Upper lobe of right lung (tissue), 1 donor: ENCODE results near the gene MEPE. TPM values are rescaled to one million over a fixed set of nuclear protein-coding genes. Genes with fewer than 3 reads are reported as not detected.

Source experiments
- ATAC-seq: fragments of 200-7000 bp; cut with Tn5 transposase; one replicate; pipeline ENCODE4 v1.9.1; 2020; ENCODE audit warnings: mild to moderate bottlenecking, moderate library complexity
- DNase-seq: peaks from one replicate; pipeline ENCODE4 v3.0.0-alpha.2; 2020
- H3K27ac ChIP-seq: fragments of 200-600 bp; one replicate; pipeline ENCODE4 v1.8.0; 2022
- H3K27me3 ChIP-seq: fragments of 200-600 bp; one replicate; pipeline ENCODE4 v1.8.0; 2022; ENCODE audit warnings: mild to moderate bottlenecking
- H3K36me3 ChIP-seq: fragments of 200-600 bp; one replicate; pipeline ENCODE4 v1.8.0; 2022
- H3K4me1 ChIP-seq: fragments of 200-600 bp; one replicate; pipeline ENCODE4 v1.8.0; 2022
- H3K4me3 ChIP-seq: fragments of 200-600 bp; one replicate; pipeline ENCODE4 v1.8.0; 2022; ENCODE audit warnings: mild to moderate bottlenecking
- H3K9me3 ChIP-seq: fragments of 200-600 bp; one replicate; pipeline ENCODE4 v1.8.0; 2022
- intact Hi-C: fragments of 100-400 bp; cut with DNase I; formaldehyde crosslinking; loops from one replicate; pipeline ENCODE4 v1.11.0; 2022
- total RNA-seq: library from RNA; stranded (reverse); fragmentation: NEBNext Ultra II Directional; extraction: Animal tissue kit (Norgen Biotek cat#: 25700); gene quantifications from one replicate; pipeline ENCODE4 v1.2.1, GENCODE V29; 2021
- TF ChIP-seq, protein P1 (sequence below): fragments of 200-600 bp; IDR thresholded peaks from one replicate; pipeline ENCODE4 v1.8.0; 2022; ENCODE audit warnings: antibody characterized with exemption
- donor health status: DM: no; HTN: yes; CAD: no; lungs with severe emphysema.

The MEPE gene
- total RNA-seq, 1 donor from 2014 or later, result not detected

DNA sequence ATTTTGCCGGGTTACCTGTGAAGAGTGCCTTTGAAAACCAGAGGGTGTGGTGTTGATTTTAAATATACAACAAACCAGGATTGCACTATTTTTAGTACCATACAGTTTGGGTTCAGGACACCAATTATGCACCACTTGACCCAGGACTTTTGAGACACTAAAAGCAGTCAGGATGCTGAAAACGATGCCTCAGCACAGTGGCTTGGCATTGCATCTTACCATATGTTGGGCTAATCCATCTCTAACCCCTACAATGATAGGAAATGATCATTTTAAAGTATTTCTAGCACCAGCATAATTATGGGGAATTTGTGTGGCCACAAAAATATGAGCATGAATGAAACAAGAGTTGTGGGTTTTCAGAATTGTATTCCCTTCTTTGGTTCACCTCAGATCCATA is 29.3 kb upstream of the MEPE start:
- no peak overlapping the region for H3K4me3 ChIP-seq
- no peaks in the 10 kb centered on the region for H3K4me1 ChIP-seq
- intact Hi-C loops, result no loop called here
- TF ChIP-seq, protein P1, sequence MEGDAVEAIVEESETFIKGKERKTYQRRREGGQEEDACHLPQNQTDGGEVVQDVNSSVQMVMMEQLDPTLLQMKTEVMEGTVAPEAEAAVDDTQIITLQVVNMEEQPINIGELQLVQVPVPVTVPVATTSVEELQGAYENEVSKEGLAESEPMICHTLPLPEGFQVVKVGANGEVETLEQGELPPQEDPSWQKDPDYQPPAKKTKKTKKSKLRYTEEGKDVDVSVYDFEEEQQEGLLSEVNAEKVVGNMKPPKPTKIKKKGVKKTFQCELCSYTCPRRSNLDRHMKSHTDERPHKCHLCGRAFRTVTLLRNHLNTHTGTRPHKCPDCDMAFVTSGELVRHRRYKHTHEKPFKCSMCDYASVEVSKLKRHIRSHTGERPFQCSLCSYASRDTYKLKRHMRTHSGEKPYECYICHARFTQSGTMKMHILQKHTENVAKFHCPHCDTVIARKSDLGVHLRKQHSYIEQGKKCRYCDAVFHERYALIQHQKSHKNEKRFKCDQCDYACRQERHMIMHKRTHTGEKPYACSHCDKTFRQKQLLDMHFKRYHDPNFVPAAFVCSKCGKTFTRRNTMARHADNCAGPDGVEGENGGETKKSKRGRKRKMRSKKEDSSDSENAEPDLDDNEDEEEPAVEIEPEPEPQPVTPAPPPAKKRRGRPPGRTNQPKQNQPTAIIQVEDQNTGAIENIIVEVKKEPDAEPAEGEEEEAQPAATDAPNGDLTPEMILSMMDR, result no peak
- no peaks in the 10 kb centered on the region for H3K9me3 ChIP-seq
- H3K27me3 ChIP-seq, result no peaks in the 10 kb centered on the region
- DNase-seq (no peak), ATAC-seq (no peak)
- H3K27ac ChIP-seq, result no peak overlapping the region
- H3K36me3 ChIP-seq, result no peaks in the 10 kb centered on the region

DNA sequence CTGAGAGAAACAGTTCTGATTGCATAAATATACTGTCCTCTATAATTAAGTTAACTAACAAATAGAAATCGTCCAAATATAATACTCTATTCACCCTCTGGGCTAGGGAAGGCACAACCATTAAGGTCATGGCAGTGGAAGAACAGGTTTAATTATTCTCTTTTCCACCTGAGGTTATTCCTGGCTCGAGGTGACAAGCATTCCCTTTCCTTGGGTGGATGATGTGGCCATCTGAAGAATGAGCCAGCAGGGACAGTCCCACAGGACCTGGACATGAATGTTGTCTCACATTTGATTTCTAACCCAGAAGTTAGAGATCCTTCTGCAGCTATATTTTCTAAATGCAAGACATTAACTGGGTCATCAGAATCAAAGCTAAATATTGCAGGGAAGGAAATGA is 27.9 kb upstream of the MEPE start:
- no peak for ATAC-seq
- H3K4me1 ChIP-seq, result no peaks in the 10 kb centered on the region
- no peaks in the 10 kb centered on the region for H3K36me3 ChIP-seq
- TF ChIP-seq, protein P1, result no peak
- DNase-seq, result no peak
- H3K27me3 ChIP-seq, result no peaks in the 10 kb centered on the region
- intact Hi-C loops, result no loop called here
- H3K27ac ChIP-seq, result no peak overlapping the region
- H3K4me3 ChIP-seq, result no peak overlapping the region
- no peaks in the 10 kb centered on the region for H3K9me3 ChIP-seq

DNA sequence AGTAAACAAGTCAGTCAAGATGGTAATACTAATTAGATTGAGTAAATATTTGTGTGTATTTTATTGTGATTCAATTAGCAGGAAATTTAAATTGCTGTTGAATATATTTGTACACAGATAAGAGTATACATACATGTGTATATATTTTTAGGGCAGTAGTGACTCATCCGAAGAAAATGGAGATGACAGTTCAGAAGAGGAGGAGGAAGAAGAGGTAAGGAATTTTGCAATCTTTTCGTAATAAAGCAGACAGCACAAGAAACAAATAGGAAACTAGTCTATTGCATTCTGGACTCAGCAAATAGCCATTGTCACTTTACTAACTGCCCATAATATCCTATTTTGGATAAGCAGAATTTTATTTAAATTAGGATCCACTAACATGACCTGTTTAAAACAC is 26.8 kb upstream of the MEPE start:
- Histone ChIP-seq H3K27ac (no peak overlapping the region), H3K4me3 (no peak overlapping the region), H3K27me3 (no peaks in the 10 kb centered on the region), H3K4me1 (no peaks in the 10 kb centered on the region), H3K36me3 (no peaks in the 10 kb centered on the region), H3K9me3 (no peaks in the 10 kb centered on the region)
- intact Hi-C loops, result no loop called here
- TF ChIP-seq, protein P1, result no peak
- DNase-seq (no peak), ATAC-seq (peak; percentile 36)

DNA sequence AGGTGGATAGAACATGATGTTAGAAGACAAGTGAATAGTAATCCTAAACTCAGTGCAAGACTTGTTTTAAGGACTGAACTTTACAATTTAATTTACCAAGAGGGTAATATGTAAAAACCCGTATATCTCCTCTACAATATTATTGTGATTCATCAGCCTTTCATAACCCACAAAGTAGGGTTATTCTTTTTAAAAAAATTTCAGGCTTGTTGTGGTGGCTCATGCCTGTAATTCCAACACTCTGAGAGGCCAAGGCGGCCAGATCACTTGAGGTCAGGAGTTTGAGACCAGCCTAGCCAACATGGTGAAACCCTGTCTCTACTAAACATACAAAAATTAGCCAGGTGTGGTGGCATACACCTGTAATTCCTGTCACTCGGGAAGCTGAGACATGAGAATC is 26.2 kb upstream of the MEPE start:
- intact Hi-C loops, result no loop called here

DNA sequence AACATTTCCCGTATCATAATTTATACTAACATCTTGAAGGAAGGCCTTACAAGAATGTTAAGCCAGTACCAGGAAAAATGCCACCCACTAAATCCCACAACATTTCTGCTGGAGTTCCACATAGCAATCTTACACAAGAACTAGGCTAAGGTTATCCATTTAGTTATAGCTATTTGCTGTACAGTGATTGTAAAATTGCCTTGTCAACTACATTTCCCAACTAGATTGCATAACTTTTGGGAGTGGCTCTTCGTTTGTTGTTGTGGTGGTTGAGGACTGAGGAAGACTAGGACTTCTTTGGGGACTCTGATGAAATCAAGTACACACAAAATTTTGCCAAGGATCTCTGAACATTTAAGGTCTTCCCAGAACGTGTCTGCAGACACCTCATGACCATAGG is 25.4 kb upstream of the MEPE start:
- Histone ChIP-seq H3K9me3 (no peaks in the 10 kb centered on the region), H3K36me3 (no peaks in the 10 kb centered on the region), H3K27me3 (no peaks in the 10 kb centered on the region), H3K4me1 (no peaks in the 10 kb centered on the region), H3K27ac (no peak overlapping the region), H3K4me3 (no peak overlapping the region)
- TF ChIP-seq, protein P1, result no peak
- DNase-seq (no peak), ATAC-seq (peak; percentile 69)
- intact Hi-C loops, result no loop called here

More for the DNA sequence above, 26.2 kb upstream of the MEPE start:
- Histone ChIP-seq H3K9me3 (no peaks in the 10 kb centered on the region), H3K36me3 (no peaks in the 10 kb centered on the region), H3K27me3 (no peaks in the 10 kb centered on the region), H3K4me1 (no peaks in the 10 kb centered on the region), H3K4me3 (no peak overlapping the region), H3K27ac (no peak overlapping the region)
- TF ChIP-seq, protein P1, result no peak
- ATAC-seq (no peak), DNase-seq (no peak)

DNA sequence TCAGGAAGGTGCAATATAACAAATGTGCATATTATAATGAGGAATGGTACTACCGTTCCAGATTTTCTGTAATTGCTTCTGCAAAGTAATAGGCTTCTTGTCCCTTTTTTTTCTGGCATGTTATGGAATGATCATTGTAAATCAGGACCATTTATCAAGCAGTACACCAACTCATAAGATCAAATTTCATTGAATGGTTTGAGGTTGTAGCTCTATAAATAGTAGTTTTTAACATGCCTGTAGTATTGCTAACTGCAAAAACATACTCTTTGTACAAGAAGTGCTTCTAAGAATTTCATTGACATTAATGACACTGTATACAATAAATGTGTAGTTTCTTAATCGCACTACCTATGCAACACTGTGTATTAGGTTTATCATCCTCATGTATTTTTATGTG is 20.8 kb upstream of the MEPE start:
- Histone ChIP-seq H3K27ac (no peak overlapping the region), H3K9me3 (no peaks in the 10 kb centered on the region), H3K4me1 (no peaks in the 10 kb centered on the region), H3K36me3 (no peaks in the 10 kb centered on the region), H3K27me3 (no peaks in the 10 kb centered on the region), H3K4me3 (no peak overlapping the region)
- intact Hi-C loops, result no loop called here
- ATAC-seq (no peak), DNase-seq (no peak)
- TF ChIP-seq, protein P1, result no peak
